Upper lobe of left lung (tissue), 6 donors: ENCODE data around the gene LCT. TPM values are rescaled to one million over a fixed set of nuclear protein-coding genes. Genes with fewer than 3 reads are reported as not detected.
A peak's percentile ranks its signal among the peaks of the same experiment; 100 is the strongest.

Source experiments
- ATAC-seq, 2 donors: fragments of 200-7000 bp; cut with Tn5 transposase; one replicate each; pipeline ENCODE4 v1.9.1; 2022; ENCODE audit warnings: mild to moderate bottlenecking in 2 of 2, moderate library complexity in 2 of 2; ENCODE audit not compliant: low FRiP score in 2 of 2
- DNase-seq, 2 donors: peaks; one replicate each; pipeline ENCODE4 v3.0.0-alpha.2; 2019 to 2020
- H3K27ac ChIP-seq, 4 donors: fragments of 200-600 bp; sonication (generic); one replicate each; pipeline ENCODE4 v1.5.1; 2016 to 2019
- H3K27me3 ChIP-seq, 4 donors: fragments of 200-600 bp; sonication (generic); one replicate each; pipeline ENCODE4 v1.5.1; 2017 to 2019
- H3K36me3 ChIP-seq, 4 donors: fragments of 200-600 bp; sonication (generic); one replicate each; pipeline ENCODE4 v1.5.1; 2016 to 2019
- H3K4me1 ChIP-seq, 4 donors: fragments of 200-600 bp; sonication (generic); one replicate each; pipeline ENCODE4 v1.5.1; 2018 to 2019
- H3K4me3 ChIP-seq, 4 donors: fragments of 200-600 bp; sonication (generic); one replicate each; pipeline ENCODE4 v1.5.1; 2017 to 2019; ENCODE audit warnings: mild to moderate bottlenecking in 2 of 4, moderate library complexity in 1 of 4
- H3K9me3 ChIP-seq, 4 donors: fragments of 200-600 bp; sonication (generic); one replicate each; pipeline ENCODE4 v1.5.1; 2018 to 2019
- EP300 ChIP-seq, 4 donors: sonication (generic); formaldehyde crosslinking; IDR thresholded peaks; one replicate each; pipeline ENCODE4 v1.5.1; 2017; ENCODE audit warnings: antibody characterized with exemption in 4 of 4, control low read depth in 2 of 4
- POLR2A ChIP-seq, 4 donors: fragments of 450-650 bp; IDR thresholded peaks; one replicate each; pipeline ENCODE4 v1.5.1; 2016 to 2017; ENCODE audit warnings: antibody characterized with exemption in 4 of 4, mild to moderate bottlenecking in 2 of 4
- POLR2AphosphoS5 ChIP-seq, 2 donors: sonication (generic); formaldehyde crosslinking; IDR thresholded peaks; one replicate each; pipeline ENCODE4 v1.5.1; 2017; ENCODE audit warnings: antibody characterized with exemption in 2 of 2
- WGBS, 2 donors: methylation state at CpG; one replicate each; pipeline ENCODE4 v1.1.5; 2017 to 2018; 5-methylcytosine and 5-hydroxymethylcytosine counted together
- total RNA-seq, 6 donors: library from RNA; depleted of rRNA in 4 of 6; stranded (reverse); fragments of >200 nt in 4 of 6; gene quantifications; one replicate each; pipeline versions ENCODE4 v1.1.0 to v1.2.1, GENCODE V29; 2016 to 2021
- TF ChIP-seq, protein P1 (sequence below), 6 experiments: fragments of 450-650 bp in 4 of 6; fragments of 200-600 bp in 2 of 6; sonication (generic) in 2 of 6; IDR thresholded peaks; one replicate each; pipeline ENCODE4 v1.5.1; 2016 to 2019; ENCODE audit warnings: antibody characterized with exemption in 6 of 6
- donor health status: DM: no; HTN: no; CAD: no; lungs with moderate emphysema.
- donor health status: DM: no; HTN: yes; CAD: no; lungs with severe emphysema.

The LCT gene
- total RNA-seq, 6 donors from 2014 or later, result 0.03 to 0.20 TPM; not detected in 4

DNA sequence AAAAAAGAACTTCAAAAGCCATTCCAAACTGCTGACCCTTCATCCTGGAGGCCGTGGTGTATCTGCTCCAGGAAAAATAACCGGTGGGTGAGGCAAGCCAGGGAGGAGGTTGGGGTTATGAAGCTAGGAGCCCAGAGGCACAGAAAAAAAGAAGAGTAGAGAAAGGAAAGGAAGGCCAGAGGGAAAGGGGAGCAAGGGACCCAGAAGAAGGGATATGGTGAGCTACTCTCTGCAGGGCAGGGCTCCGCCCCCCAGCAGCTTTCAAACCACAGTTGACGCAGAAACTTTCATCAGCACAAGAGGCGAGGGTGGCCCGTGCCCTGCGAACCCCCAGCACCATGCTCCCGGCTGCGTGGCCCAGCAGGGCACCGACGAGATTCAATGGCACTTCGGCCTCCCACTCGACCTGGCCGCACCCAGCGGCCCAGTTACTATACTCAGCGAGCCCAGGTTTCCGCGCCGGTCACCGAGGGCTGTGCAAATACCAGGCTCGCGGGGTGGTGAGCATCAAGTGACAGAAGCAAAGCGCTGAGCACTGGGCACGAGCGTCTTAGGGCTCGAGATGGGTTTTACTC lies 38.6 kb upstream of the LCT start:
- 4% methylated on average over 16 to 20 of the region's 26 CpGs for WGBS, 2 donors
- peak overlapping the region; percentile 72 to 86 (median 84) for H3K27ac ChIP-seq
- DNase-seq (peak; percentile 77 to 88), ATAC-seq (peak; percentile 69 to 70)
- peaks cover 9 to 18% (median 15%) of the 10 kb centered on the region in 4 donors for H3K4me1 ChIP-seq
- peaks cover 0 to 15% (median 2%) of the 10 kb centered on the region in 4 donors for H3K36me3 ChIP-seq
- peak overlapping the region; percentile 61 to 84 (median 72) for H3K4me3 ChIP-seq
- H3K9me3 ChIP-seq, result no peaks in the 10 kb centered on the region
- TF ChIP-seq, protein P1, sequence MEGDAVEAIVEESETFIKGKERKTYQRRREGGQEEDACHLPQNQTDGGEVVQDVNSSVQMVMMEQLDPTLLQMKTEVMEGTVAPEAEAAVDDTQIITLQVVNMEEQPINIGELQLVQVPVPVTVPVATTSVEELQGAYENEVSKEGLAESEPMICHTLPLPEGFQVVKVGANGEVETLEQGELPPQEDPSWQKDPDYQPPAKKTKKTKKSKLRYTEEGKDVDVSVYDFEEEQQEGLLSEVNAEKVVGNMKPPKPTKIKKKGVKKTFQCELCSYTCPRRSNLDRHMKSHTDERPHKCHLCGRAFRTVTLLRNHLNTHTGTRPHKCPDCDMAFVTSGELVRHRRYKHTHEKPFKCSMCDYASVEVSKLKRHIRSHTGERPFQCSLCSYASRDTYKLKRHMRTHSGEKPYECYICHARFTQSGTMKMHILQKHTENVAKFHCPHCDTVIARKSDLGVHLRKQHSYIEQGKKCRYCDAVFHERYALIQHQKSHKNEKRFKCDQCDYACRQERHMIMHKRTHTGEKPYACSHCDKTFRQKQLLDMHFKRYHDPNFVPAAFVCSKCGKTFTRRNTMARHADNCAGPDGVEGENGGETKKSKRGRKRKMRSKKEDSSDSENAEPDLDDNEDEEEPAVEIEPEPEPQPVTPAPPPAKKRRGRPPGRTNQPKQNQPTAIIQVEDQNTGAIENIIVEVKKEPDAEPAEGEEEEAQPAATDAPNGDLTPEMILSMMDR (IDR thresholded peaks at IDR 0.05), result no peak
- no peak for TF ChIP-seq EP300 (IDR thresholded peaks at IDR 0.05)
- no peak for TF ChIP-seq POLR2A (IDR thresholded peaks at IDR 0.05)
- peak in 1 of 2 donors; percentile 41 for TF ChIP-seq POLR2AphosphoS5 (IDR thresholded peaks at IDR 0.05)
- no peaks in the 10 kb centered on the region for H3K27me3 ChIP-seq

DNA sequence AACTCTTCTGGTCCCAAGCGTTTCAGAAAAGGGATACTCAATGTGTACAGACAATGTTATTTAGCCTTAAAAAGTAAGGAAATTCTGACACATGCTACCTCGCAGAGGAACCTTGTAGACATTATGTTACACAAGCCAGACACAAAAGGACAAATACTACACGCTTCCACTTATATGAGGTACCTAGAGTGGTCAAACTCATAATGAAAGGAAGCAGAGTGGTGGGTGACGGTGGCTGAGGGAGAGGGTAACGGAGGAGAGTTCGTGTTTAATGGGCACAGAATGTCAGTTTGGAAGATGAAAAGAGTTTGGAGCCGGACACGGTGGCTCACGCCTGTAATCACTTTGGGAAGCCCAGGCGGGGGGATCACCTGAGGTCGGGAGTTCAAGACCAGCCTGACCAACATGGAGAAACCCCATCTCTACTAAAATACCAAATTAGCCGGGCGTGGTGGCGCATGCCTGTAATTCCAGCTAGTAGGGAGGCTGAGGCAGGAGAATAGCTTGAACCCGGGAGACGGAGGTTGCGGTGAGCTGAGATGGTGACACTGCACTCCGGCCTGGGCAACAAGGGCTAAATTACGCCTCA lies 37.9 kb upstream of the LCT start:
- no peak for TF ChIP-seq EP300 (IDR thresholded peaks at IDR 0.05)
- TF ChIP-seq, protein P1 (IDR thresholded peaks at IDR 0.05), result no peak
- TF ChIP-seq POLR2A (IDR thresholded peaks at IDR 0.05), result no peak
- TF ChIP-seq POLR2AphosphoS5 (IDR thresholded peaks at IDR 0.05), result no peak
- 79% methylated on average over 19 of the region's 19 CpGs for WGBS, 2 donors
- Histone ChIP-seq H3K4me1 (peaks cover 9 to 18% (median 15%) of the 10 kb centered on the region in 4 donors), H3K4me3 (peak overlapping the region in 3 of 4 donors; percentile 61 to 84 (median 63)), H3K27ac (no peak overlapping the region), H3K9me3 (no peaks in the 10 kb centered on the region), H3K36me3 (peaks cover 0 to 21% (median 2%) of the 10 kb centered on the region in 4 donors), H3K27me3 (no peaks in the 10 kb centered on the region)
- ATAC-seq (no peak), DNase-seq (no peak)

DNA sequence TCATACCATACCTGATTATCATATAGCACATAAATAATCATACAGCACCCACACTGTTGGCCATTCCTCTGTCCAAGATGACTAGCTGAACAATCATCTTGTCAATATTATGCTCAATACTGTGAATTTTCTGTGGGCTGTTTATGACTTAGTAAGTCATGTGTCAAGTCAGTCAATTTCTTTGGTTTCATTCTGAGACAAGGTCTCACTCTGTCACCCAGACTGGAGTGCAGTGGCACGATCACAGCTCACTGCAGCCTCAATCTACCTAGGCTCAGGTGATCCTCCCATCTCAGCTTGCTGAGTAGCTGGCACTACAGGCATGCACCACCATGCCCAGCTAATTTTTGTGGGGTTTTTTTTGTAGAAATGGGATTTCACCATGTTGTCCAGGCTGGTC lies 33.6 kb upstream of the LCT start:
- TF ChIP-seq EP300 (IDR thresholded peaks at IDR 0.05) (no peak), POLR2A (IDR thresholded peaks at IDR 0.05) (no peak), POLR2AphosphoS5 (IDR thresholded peaks at IDR 0.05) (no peak)
- TF ChIP-seq, protein P1 (IDR thresholded peaks at IDR 0.05), result no peak
- Histone ChIP-seq H3K4me3 (no peak overlapping the region), H3K4me1 (peaks cover 9 to 12% (median 9%) of the 10 kb centered on the region in 4 donors), H3K36me3 (peaks cover 4 to 45% (median 13%) of the 10 kb centered on the region in 4 donors), H3K27ac (no peak overlapping the region), H3K9me3 (no peaks in the 10 kb centered on the region), H3K27me3 (no peaks in the 10 kb centered on the region)
- 43 to 90% methylated on average over 1 of the region's 1 CpG for WGBS, 2 donors
- ATAC-seq (no peak), DNase-seq (no peak)

DNA sequence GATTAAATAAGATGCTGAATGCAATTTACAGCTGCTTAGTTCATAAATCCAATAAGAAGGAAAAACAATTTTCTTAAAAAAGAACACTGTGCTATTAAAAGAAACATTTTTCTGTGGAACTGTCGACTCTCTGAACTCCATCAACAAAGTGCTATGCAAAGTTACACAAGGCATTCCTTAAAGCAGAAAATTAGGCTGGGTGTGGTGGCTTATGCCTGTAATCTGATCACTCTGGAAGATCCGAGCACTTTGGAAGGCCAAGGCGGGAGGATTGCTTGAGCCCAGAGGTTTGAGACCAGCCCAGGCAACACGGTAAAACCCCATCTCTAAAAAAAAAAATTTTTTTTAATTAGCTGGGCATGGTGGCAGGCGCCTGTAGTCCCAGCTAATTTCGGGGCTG lies 26.2 kb upstream of the LCT start:
- ATAC-seq (no peak), DNase-seq (no peak)
- Histone ChIP-seq H3K4me3 (no peak overlapping the region), H3K36me3 (peaks cover 0 to 67% (median 17%) of the 10 kb centered on the region in 4 donors), H3K4me1 (no peaks in the 10 kb centered on the region), H3K9me3 (no peaks in the 10 kb centered on the region), H3K27me3 (no peaks in the 10 kb centered on the region), H3K27ac (no peak overlapping the region)
- TF ChIP-seq POLR2A (IDR thresholded peaks at IDR 0.05), result no peak
- 86 to 96% methylated on average over 6 of the region's 6 CpGs for WGBS, 2 donors

DNA sequence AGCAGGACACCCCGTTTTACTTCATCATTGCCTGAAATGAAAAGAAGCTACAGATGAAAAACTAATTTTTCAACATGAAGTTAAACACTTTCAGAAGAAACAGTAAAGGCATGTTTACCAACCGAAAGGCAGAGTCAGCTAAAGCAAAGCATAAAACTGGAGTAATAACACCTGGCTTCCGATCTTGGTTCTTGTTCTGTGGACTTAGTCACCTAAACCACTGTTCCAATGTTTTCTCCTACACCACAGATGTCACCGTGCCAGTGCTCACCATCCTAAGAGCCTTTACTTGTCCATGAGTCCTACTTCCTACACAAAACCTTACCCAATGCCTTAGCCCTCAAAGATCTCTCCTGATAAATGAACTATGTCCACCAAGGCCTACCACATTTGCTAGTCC lies 25.7 kb upstream of the LCT start:
- 79 to 82% methylated on average over 4 of the region's 4 CpGs for WGBS, 2 donors
- H3K27me3 ChIP-seq, result no peaks in the 10 kb centered on the region
- TF ChIP-seq POLR2A (IDR thresholded peaks at IDR 0.05) (no peak), POLR2AphosphoS5 (IDR thresholded peaks at IDR 0.05) (no peak)
- TF ChIP-seq, protein P1 (IDR thresholded peaks at IDR 0.05), result no peak
- no peak for ATAC-seq
- H3K9me3 ChIP-seq, result no peaks in the 10 kb centered on the region
- DNase-seq, result no peak
- no peak overlapping the region for H3K27ac ChIP-seq
- peaks cover 0 to 68% (median 17%) of the 10 kb centered on the region in 4 donors for H3K36me3 ChIP-seq
- no peak overlapping the region for H3K4me3 ChIP-seq
- H3K4me1 ChIP-seq, result no peaks in the 10 kb centered on the region
